ENCODE results near the gene FBXL5. TPM values are rescaled to one million over a fixed set of nuclear protein-coding genes. Genes with fewer than 3 reads are reported as not detected.

Gene FBXL5
- total and polyA plus RNA-seq, 2 of the 13 experiments (the other 11 are each of a cell fraction or from before 2014, with no cell fraction given): 17.4 to 45.3 TPM

DNA sequence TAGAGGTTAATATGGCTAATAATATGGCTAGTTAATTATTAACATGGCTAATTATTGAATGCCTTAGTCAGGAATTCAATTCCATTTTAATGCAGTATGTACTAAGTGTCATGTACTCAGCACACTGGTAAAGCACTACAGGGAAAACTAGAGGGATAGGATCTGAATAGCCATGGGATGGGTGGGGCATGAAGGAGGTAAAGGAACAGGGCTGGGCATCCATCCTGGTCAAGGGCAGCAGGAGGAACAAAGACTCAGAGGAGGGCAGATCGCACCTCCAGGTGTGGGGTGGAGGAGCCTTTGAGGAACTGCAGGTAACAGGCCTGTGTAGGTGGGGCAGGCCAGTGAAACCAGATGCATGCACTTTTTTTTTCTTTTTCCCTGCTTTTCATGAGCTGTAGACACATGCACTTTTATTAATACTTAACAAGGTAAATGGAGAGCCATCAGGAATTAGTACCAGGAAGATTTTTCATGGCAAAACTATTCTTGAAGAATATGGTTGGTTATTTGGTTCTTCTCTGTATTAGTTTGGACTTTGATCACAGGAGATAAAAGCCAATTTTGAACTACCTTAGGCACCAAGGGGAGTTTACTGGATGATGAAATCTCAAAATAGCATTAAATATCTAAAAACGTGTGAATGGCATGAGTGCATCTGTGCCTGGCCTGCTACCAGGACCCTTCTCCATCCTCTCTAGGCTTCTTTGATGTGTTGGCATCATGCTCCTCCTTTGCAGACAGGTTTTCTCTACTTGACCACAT, 97.2 kb downstream of the FBXL5 start:
- 95% methylated on average over 2 of the region's 2 CpGs for WGBS (ENCODE audit: low lambda C conversion rate)
- ChIA-PET CTCF (ENCODE audit: low intra/inter-chr PET ratio, low total read pairs) (no interaction called here), POLR2A (no interaction called here)
- intact Hi-C loops (cut with micrococcal nuclease; ENCODE audit: unreplicated experiment) (no loop called here), in situ Hi-C loops (cut with HindIII; ENCODE audit: extremely low pct_ligation_motif_present, low pct_unique_long_range_greater_than_20kb) (no loop called here)
- ATAC-seq: no peak
- Histone ChIP-seq H3K4me2 (ENCODE audit: low read depth, low read length) (no peak overlapping the region), H3K79me2 (ENCODE audit: insufficient read depth, low read length) (no peaks in the 10 kb centered on the region), H4K20me1 (ENCODE audit: insufficient read depth, low read length) (no peaks in the 10 kb centered on the region), H3K36me3 (replicated peaks in 1 of 2; ENCODE audit: control insufficient read depth in 1 of 2, insufficient read depth in 2 of 2, low read length in 2 of 2) (peaks cover 1 to 3% of the 10 kb centered on the region in 2 experiments; a peak in 1 of 5 replicates), H3K9me3 (ENCODE audit: low read length) (no peaks in the 10 kb centered on the region), H2AFZ (ENCODE audit: low read length) (no peak overlapping the region), H3K4me1 (ENCODE audit: insufficient read depth, low read length) (peaks cover 9% of the 10 kb centered on the region; the same call in 1 of the 2 replicates), H3K4me3 (replicated peaks in 1 of 3; ENCODE audit: insufficient read depth in 1 of 3, low read depth in 2 of 3, low read length in 3 of 3) (no peak overlapping the region), H3K27me3 (ENCODE audit: control insufficient read depth in 1 of 2, insufficient read depth in 2 of 2, low read length in 2 of 2) (no peaks in the 10 kb centered on the region), H3K9ac (ENCODE audit: insufficient read depth, low read depth, low read length) (no peak overlapping the region), H3K27ac (ENCODE audit: extremely low read length, insufficient read depth, low read length) (no peak overlapping the region)
- FAIRE-seq: no peak
- TF ChIP-seq THRA (CRISPR knock-in tag; IDR thresholded peaks at IDR 0.05; ENCODE audit: borderline replicate concordance) (no peak), ETV6 (CRISPR knock-in tag; conservative IDR thresholded peaks at IDR 0.05) (no peak), SRY (CRISPR knock-in tag; IDR thresholded peaks at IDR 0.05) (no peak), KLF9 (CRISPR knock-in tag; IDR thresholded peaks at IDR 0.05; ENCODE audit: low read depth) (no peak), KLF12 (CRISPR knock-in tag; IDR thresholded peaks at IDR 0.05; ENCODE audit: borderline replicate concordance) (no peak), KLF15 (CRISPR knock-in tag; IDR thresholded peaks at IDR 0.05; ENCODE audit: borderline replicate concordance) (no peak), ZNF24 (IDR thresholded peaks at IDR 0.05) (no peak), ZFP90 (CRISPR knock-in tag; IDR thresholded peaks at IDR 0.05; ENCODE audit: borderline replicate concordance) (no peak)
- TF ChIP-seq, protein P1, sequence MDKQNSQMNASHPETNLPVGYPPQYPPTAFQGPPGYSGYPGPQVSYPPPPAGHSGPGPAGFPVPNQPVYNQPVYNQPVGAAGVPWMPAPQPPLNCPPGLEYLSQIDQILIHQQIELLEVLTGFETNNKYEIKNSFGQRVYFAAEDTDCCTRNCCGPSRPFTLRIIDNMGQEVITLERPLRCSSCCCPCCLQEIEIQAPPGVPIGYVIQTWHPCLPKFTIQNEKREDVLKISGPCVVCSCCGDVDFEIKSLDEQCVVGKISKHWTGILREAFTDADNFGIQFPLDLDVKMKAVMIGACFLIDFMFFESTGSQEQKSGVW (CRISPR knock-in tag; IDR thresholded peaks at IDR 0.05; ENCODE audit: borderline replicate concordance): no peak
- TF ChIP-seq, protein P2, sequence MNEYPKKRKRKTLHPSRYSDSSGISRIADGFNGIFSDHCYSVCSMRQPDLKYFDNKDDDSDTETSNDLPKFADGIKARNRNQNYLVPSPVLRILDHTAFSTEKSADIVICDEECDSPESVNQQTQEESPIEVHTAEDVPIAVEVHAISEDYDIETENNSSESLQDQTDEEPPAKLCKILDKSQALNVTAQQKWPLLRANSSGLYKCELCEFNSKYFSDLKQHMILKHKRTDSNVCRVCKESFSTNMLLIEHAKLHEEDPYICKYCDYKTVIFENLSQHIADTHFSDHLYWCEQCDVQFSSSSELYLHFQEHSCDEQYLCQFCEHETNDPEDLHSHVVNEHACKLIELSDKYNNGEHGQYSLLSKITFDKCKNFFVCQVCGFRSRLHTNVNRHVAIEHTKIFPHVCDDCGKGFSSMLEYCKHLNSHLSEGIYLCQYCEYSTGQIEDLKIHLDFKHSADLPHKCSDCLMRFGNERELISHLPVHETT (CRISPR knock-in tag; conservative IDR thresholded peaks at IDR 0.05): no peak
- TF ChIP-seq, protein P3, sequence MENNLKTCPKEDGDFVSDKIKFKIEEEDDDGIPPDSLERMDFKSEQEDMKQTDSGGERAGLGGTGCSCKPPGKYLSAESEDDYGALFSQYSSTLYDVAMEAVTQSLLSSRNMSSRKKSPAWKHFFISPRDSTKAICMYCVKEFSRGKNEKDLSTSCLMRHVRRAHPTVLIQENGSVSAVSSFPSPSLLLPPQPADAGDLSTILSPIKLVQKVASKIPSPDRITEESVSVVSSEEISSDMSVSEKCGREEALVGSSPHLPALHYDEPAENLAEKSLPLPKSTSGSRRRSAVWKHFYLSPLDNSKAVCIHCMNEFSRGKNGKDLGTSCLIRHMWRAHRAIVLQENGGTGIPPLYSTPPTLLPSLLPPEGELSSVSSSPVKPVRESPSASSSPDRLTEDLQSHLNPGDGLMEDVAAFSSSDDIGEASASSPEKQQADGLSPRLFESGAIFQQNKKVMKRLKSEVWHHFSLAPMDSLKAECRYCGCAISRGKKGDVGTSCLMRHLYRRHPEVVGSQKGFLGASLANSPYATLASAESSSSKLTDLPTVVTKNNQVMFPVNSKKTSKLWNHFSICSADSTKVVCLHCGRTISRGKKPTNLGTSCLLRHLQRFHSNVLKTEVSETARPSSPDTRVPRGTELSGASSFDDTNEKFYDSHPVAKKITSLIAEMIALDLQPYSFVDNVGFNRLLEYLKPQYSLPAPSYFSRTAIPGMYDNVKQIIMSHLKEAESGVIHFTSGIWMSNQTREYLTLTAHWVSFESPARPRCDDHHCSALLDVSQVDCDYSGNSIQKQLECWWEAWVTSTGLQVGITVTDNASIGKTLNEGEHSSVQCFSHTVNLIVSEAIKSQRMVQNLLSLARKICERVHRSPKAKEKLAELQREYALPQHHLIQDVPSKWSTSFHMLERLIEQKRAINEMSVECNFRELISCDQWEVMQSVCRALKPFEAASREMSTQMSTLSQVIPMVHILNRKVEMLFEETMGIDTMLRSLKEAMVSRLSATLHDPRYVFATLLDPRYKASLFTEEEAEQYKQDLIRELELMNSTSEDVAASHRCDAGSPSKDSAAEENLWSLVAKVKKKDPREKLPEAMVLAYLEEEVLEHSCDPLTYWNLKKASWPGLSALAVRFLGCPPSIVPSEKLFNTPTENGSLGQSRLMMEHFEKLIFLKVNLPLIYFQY (CRISPR knock-in tag; IDR thresholded peaks at IDR 0.05; ENCODE audit: borderline replicate concordance): no peak
- DNase-seq (ENCODE audit: low spot score): no peak
- BruUV-seq (replicated peaks): no TSS peak
